GM12878 (cell line): ENCODE results near the gene ITSN2. TPM values are rescaled to one million over a fixed set of nuclear protein-coding genes. Genes with fewer than 3 reads are reported as not detected.

Experiments used
- ATAC-seq: fragments of 200-7000 bp; cut with Tn5 transposase; 3 replicates; pipeline ENCODE4 v1.9.1; 2020; ENCODE audit warnings: mild to moderate bottlenecking, moderate library complexity
- BruUV-seq: library from RNA; stranded (reverse); fragments of 400-500 nt; replicated peaks from 2 replicates; lab custom pipeline; 2021; lab: Mats Ljungman, UMichigan
- CTCF ChIA-PET: fragments of 300-600 bp; sonication (Branson Sonifier 250); formaldehyde crosslinking; extraction: SDS; loops from one replicate; lab custom pipeline; 2021; ENCODE audit warnings: inconsistent platforms; lab: Yijun Ruan, JAX
- POLR2A ChIA-PET: fragments of 350-600 bp; formaldehyde crosslinking; extraction: SDS; loops from one replicate; lab custom pipeline; 2021; ENCODE audit warnings: inconsistent platforms; lab: Charles Lee
- RAD21 ChIA-PET: fragments of 300-600 bp; sonication (Branson Sonifier 250); formaldehyde crosslinking; loops from one replicate; lab custom pipeline; 2023; ENCODE audit warnings: antibody characterized with exemption; ENCODE audit not compliant: unreplicated experiment; lab: Charles Lee
- SMC1A ChIA-PET: fragments of 300-600 bp; sonication (Branson Sonifier 250); formaldehyde crosslinking; loops from one replicate; lab custom pipeline; 2023; ENCODE audit not compliant: unreplicated experiment, uncharacterized antibody; lab: Charles Lee
- DNase-seq: peaks from one replicate; pipeline ENCODE4 v3.0.0-alpha.2; 2011; ENCODE audit warnings: low read depth, low spot score
- FAIRE-seq: peaks from 3 replicates; lab custom pipeline; 2011; peaks lifted over from hg19 to GRCh38; lab: Jason Lieb, UNC
- H2AFZ ChIP-seq: 2 replicates; pipeline ENCODE4 v1.6.0; 2011; ENCODE audit warnings: low read depth, low read length, control low read depth; ENCODE audit not compliant: control insufficient read depth
- H3K27ac ChIP-seq: 2 replicates; pipeline ENCODE4 v1.5.1; 2011; ENCODE audit warnings: control low read depth; ENCODE audit not compliant: control insufficient read depth, insufficient read depth
- H3K27me3 ChIP-seq, 2 experiments: replicated peaks in 1 of 2; 2 replicates each; pipeline versions ENCODE4 v1.6.0 to v1.6.1; 2011; ENCODE audit warnings: low read length in 1 of 2; ENCODE audit not compliant: control insufficient read depth in 2 of 2, insufficient read depth in 2 of 2
- H3K36me3 ChIP-seq, 2 experiments: 2 replicates each; pipeline ENCODE4 v1.5.1; 2011; ENCODE audit warnings: low read length in 1 of 2; ENCODE audit not compliant: control insufficient read depth in 2 of 2, insufficient read depth in 2 of 2
- H3K4me1 ChIP-seq: 2 replicates; pipeline ENCODE4 v1.6.1; 2011; ENCODE audit warnings: mild to moderate bottlenecking, low read length, moderate library complexity, mixed read lengths; ENCODE audit not compliant: control insufficient read depth, insufficient read depth
- H3K4me2 ChIP-seq: 2 replicates; pipeline ENCODE4 v1.6.0; 2011; ENCODE audit warnings: control low read depth; ENCODE audit not compliant: control insufficient read depth, insufficient read depth
- H3K4me3 ChIP-seq: fragments of 200-600 bp; sonication (generic); 2 replicates; pipeline ENCODE4 v1.5.1; 2016
- H3K79me2 ChIP-seq: 2 replicates; pipeline ENCODE4 v1.6.0; 2011; ENCODE audit warnings: low read length; ENCODE audit not compliant: control insufficient read depth, insufficient read depth
- H3K9ac ChIP-seq: 2 replicates; pipeline ENCODE4 v1.8.0; 2011; ENCODE audit warnings: low read length, control low read depth, mixed read lengths; ENCODE audit not compliant: control insufficient read depth, insufficient read depth
- H3K9me3 ChIP-seq: replicated peaks from 3 replicates; pipeline ENCODE4 v1.5.1; 2011; ENCODE audit warnings: mild to moderate bottlenecking, low read length; ENCODE audit not compliant: control insufficient read depth, insufficient read depth
- H4K20me1 ChIP-seq: 2 replicates; pipeline ENCODE4 v1.6.0; 2011; ENCODE audit not compliant: control insufficient read depth, insufficient read depth
- ATF3 ChIP-seq: IDR thresholded peaks from 2 replicates; pipeline ENCODE4 v1.6.1; 2011; ENCODE audit warnings: low read depth, mild to moderate bottlenecking, low read length, moderate library complexity, borderline replicate concordance; ENCODE audit errors: extremely low read depth
- CUX1 ChIP-seq: IDR thresholded peaks from 2 replicates; pipeline ENCODE4 v1.6.1; 2012; ENCODE audit warnings: improper control_type of control experiment, low read depth, low read length; ENCODE audit not compliant: insufficient replicate concordance
- EP300 ChIP-seq, 2 experiments: fragments of 150-350 bp in 1 of 2; IDR thresholded peaks; 2 replicates each; pipeline ENCODE4 v1.6.1; 2011 to 2012; ENCODE audit warnings: low read depth in 2 of 2, low read length in 2 of 2, borderline replicate concordance in 1 of 2, improper control_type of control experiment in 1 of 2, inconsistent platforms in 1 of 2; ENCODE audit not compliant: control insufficient read depth in 1 of 2
- ETV6 ChIP-seq, 2 experiments: fragments of 450-650 bp in 1 of 2; IDR thresholded peaks in 1 of 2; conservative IDR thresholded peaks in 1 of 2; 2 replicates each; pipeline ENCODE4 v1.6.1; 2014; ENCODE audit warnings: antibody characterized with exemption in 1 of 2, borderline replicate concordance in 1 of 2, low read depth in 1 of 2, mild to moderate bottlenecking in 1 of 2, moderate library complexity in 1 of 2
- GATAD2B ChIP-seq: fragments of 450-650 bp; conservative IDR thresholded peaks from 2 replicates; pipeline ENCODE4 v1.6.1; 2017; ENCODE audit warnings: low read depth, mild to moderate bottlenecking, moderate library complexity
- JUND ChIP-seq: IDR thresholded peaks from 2 replicates; pipeline ENCODE4 v1.6.1; 2012; ENCODE audit warnings: low read depth, mild to moderate bottlenecking, low read length, improper control_type of control experiment, moderate library complexity
- KLF5 ChIP-seq: fragments of 450-650 bp; IDR thresholded peaks from 2 replicates; pipeline ENCODE4 v1.6.1; 2014; ENCODE audit warnings: mild to moderate bottlenecking; ENCODE audit not compliant: partially characterized antibody
- LARP7 ChIP-seq: fragments of 450-650 bp; IDR thresholded peaks from 2 replicates; pipeline ENCODE4 v1.6.1; 2017; ENCODE audit warnings: mild to moderate bottlenecking
- MLLT1 ChIP-seq: fragments of 450-650 bp; IDR thresholded peaks from 2 replicates; pipeline ENCODE4 v1.6.1; 2016; ENCODE audit warnings: mild to moderate bottlenecking
- MTA3 ChIP-seq: IDR thresholded peaks from 2 replicates; pipeline ENCODE4 v1.6.1; 2012; ENCODE audit warnings: low read length, inconsistent platforms, borderline replicate concordance
- POU2F2 ChIP-seq: IDR thresholded peaks from 3 replicates; pipeline ENCODE4 v1.6.1; 2011; ENCODE audit warnings: low read depth, mild to moderate bottlenecking, low read length, borderline replicate concordance
- RCOR1 ChIP-seq: conservative IDR thresholded peaks from 2 replicates; pipeline ENCODE4 v1.6.1; 2012; ENCODE audit warnings: low read depth, low read length, improper control_type of control experiment
- SUPT20H ChIP-seq: IDR thresholded peaks from 2 replicates; pipeline ENCODE4 v1.6.1; 2011; ENCODE audit warnings: low read depth, mild to moderate bottlenecking, low read length, moderate library complexity, borderline replicate concordance; ENCODE audit not compliant: control insufficient read depth
- SUZ12 ChIP-seq: fragments of 200-600 bp; sonication (generic); IDR thresholded peaks from one replicate; pipeline ENCODE4 v1.6.1; 2018; ENCODE audit warnings: antibody characterized with exemption, mild to moderate bottlenecking; ENCODE audit not compliant: unreplicated experiment
- TAF1 ChIP-seq: IDR thresholded peaks from 2 replicates; pipeline ENCODE4 v1.6.1; 2011; ENCODE audit warnings: mild to moderate bottlenecking, low read depth, low read length, borderline replicate concordance
- WGBS: methylation state at CpG from one replicate; pipeline ENCODE4 v1.1.6; 2016; ENCODE audit warnings: low lambda C conversion rate; ENCODE audit not compliant: insufficient replicate concordance, insufficient coverage; ENCODE audit errors: missing lambda C conversion rate; 5-methylcytosine and 5-hydroxymethylcytosine counted together
- in situ Hi-C: fragments of 300-500 bp; cut with MboI; formaldehyde crosslinking; loops from 9 replicates; pipeline ENCODE4 v1.14.3; 2018; ENCODE audit warnings: mixed read lengths
- intact Hi-C: fragments of 100-400 bp; cut with micrococcal nuclease; formaldehyde crosslinking; loops from one replicate; pipeline ENCODE4 v1.14.2; 2022; ENCODE audit not compliant: unreplicated experiment
- polyA plus RNA-seq, 11 experiments: library from polyadenylated mRNA; depleted of rRNA in 4 of 11; unstranded in 6 of 11; stranded (reverse) in 5 of 11; fragments of >200 nt; fragmentation: Nextera tagmentation in 4 of 11; fragmentation: Illumina TruSeq in 1 of 11; extraction: Ambion mirVana in 4 of 11; extraction: Trizol in 1 of 11; gene quantifications; 1 replicate in 1 of 11; 2 replicates in 10 of 11; pipeline versions ENCODE4 v1.2.1 to v1.2.3, GENCODE V29; 2011 to 2016; ENCODE audit warnings: inconsistent platforms in 2 of 11, missing spikeins in 2 of 11, low read depth in 1 of 11
- total RNA-seq, 4 experiments: library from RNA; depleted of rRNA in 3 of 4; stranded (reverse); fragments of >200 nt in 3 of 4; fragmentation: Illumina TruSeq in 1 of 4; extraction: Trizol in 1 of 4; gene quantifications; 2 replicates each; pipeline versions ENCODE4 v1.2.1 to v1.2.3, GENCODE V29; 2013 to 2021

ITSN2 gene
- total and polyA plus RNA-seq, 10 of the 15 experiments (the other 5 are each of a cell fraction or from before 2014, with no cell fraction given): 20.5 to 80.0 (median 54.7) TPM

- H3K79me2 ChIP-seq: no peaks in the 10 kb centered on the region
- no peak for FAIRE-seq
- no TSS peak for BruUV-seq
- 78% methylated on average over 10 of the region's 10 CpGs for WGBS
- in situ Hi-C loops (no loop called here), intact Hi-C loops (no loop called here)
- no peak for ATAC-seq
- no peak for DNase-seq
- no peaks in the 10 kb centered on the region for H3K27me3 ChIP-seq
- ChIA-PET POLR2A (interaction anchor here (0.7 kb wide), 1 partner anchor 248 kb away, joined by 4 read pairs; no protein-coding TSS in a partner anchor), RAD21 (interaction anchor here (0.7 kb wide), 1 partner anchor 15 kb away, joined by 5 read pairs; no protein-coding TSS in a partner anchor), CTCF (interaction anchor here (1.2 kb wide), 2 partner anchors 10 to 573 kb away, joined by 3 to 9 read pairs; no protein-coding TSS in a partner anchor), SMC1A (interaction anchor here (1.1 to 1.9 kb wide), 2 partner anchors 9 to 11 kb away, joined by 4 to 6 read pairs; no protein-coding TSS in a partner anchor)
- H4K20me1 ChIP-seq: no peaks in the 10 kb centered on the region
- H3K4me3 ChIP-seq: no peak overlapping the region
- no peaks in the 10 kb centered on the region for H3K36me3 ChIP-seq
- H3K9me3 ChIP-seq: no peaks in the 10 kb centered on the region; the same call in 2 of the 3 replicates
- H3K27ac ChIP-seq: no peak overlapping the region
- no peak overlapping the region for H3K9ac ChIP-seq
- peaks cover 6% of the 10 kb centered on the region for H3K4me1 ChIP-seq
- H3K4me2 ChIP-seq: no peak overlapping the region
- H2AFZ ChIP-seq: no peak overlapping the region
- no peak for TF ChIP-seq GATAD2B
- no peak for TF ChIP-seq MLLT1
- TF ChIP-seq ATF3: no peak
- TF ChIP-seq RCOR1: no peak
- no peak for TF ChIP-seq ETV6 (conservative IDR thresholded peaks at IDR 0.05 in 1 of 2, IDR thresholded peaks at IDR 0.05 in 1 of 2; ENCODE audit: borderline replicate concordance in 1 of 2, low read depth in 1 of 2)
- no peak for TF ChIP-seq LARP7
- no peak for TF ChIP-seq KLF5
- TF ChIP-seq SUPT20H: no peak
- no peak for TF ChIP-seq TAF1
- TF ChIP-seq JUND: no peak
- no peak for TF ChIP-seq MTA3
- TF ChIP-seq POU2F2: no peak
- TF ChIP-seq EP300 (IDR thresholded peaks at IDR 0.05; ENCODE audit: borderline replicate concordance in 1 of 2, control insufficient read depth in 1 of 2, low read depth in 2 of 2, low read length in 2 of 2): no peak
- TF ChIP-seq CUX1: no peak
- no peak for TF ChIP-seq SUZ12
Measured at GRCh38 chr2:24399434-24400206, 39.3 kb upstream of the ITSN2 start.
